Natural killer cell (primary cell): Measurements from ENCODE around the gene FGFRL1. TPM values are rescaled to one million over a fixed set of nuclear protein-coding genes. Genes with fewer than 3 reads are reported as not detected.

Experiments
- ATAC-seq, 3 donors: fragments of 150-1000 bp in 2 of 3; fragments of 200-7000 bp in 1 of 3; cut with Tn5 transposase; 1 replicate in 1 of 3; 2 replicates in 2 of 3; pipeline ENCODE4 v1.10.0; 2021; ENCODE audit warnings: mild to moderate bottlenecking in 2 of 3, moderate library complexity in 2 of 3
- DNase-seq, 2 donors: peaks; one replicate each; pipeline versions ENCODE4 v3.0.0 to v3.0.0-alpha.2; 2013 to 2021; ENCODE audit warnings: mixed read lengths in 1 of 2
- H3K27ac ChIP-seq: one replicate; pipeline ENCODE4 v1.5.1; 2013; ENCODE audit warnings: mild to moderate bottlenecking, low read length
- H3K27me3 ChIP-seq: one replicate; pipeline ENCODE4 v1.6.1; 2013; ENCODE audit warnings: low read length; ENCODE audit not compliant: control insufficient read depth, insufficient read depth
- H3K36me3 ChIP-seq: one replicate; pipeline ENCODE4 v1.6.1; 2013; ENCODE audit warnings: low read length; ENCODE audit not compliant: control insufficient read depth, insufficient read depth
- H3K4me1 ChIP-seq: one replicate; pipeline ENCODE4 v1.6.1; 2013; ENCODE audit warnings: low read length; ENCODE audit not compliant: control insufficient read depth, insufficient read depth
- H3K4me3 ChIP-seq: one replicate; pipeline ENCODE4 v1.5.1; 2013; ENCODE audit warnings: low read length
- H3K9me3 ChIP-seq: one replicate; pipeline ENCODE4 v1.6.1; 2013; ENCODE audit warnings: low read length; ENCODE audit not compliant: control insufficient read depth, insufficient read depth
- H3K27ac Mint-ChIP-seq, 2 donors: one replicate each; pipeline ENCODE4 v1.8.0; 2022; ENCODE audit warnings: mild to moderate bottlenecking in 2 of 2, mixed read lengths in 2 of 2, moderate library complexity in 1 of 2
- H3K27me3 Mint-ChIP-seq, 2 donors: one replicate each; pipeline ENCODE4 v1.8.0; 2022; ENCODE audit warnings: low read depth in 2 of 2, mixed read lengths in 2 of 2
- H3K36me3 Mint-ChIP-seq: one replicate; pipeline ENCODE4 v1.8.0; 2022; ENCODE audit warnings: mixed read lengths
- H3K4me1 Mint-ChIP-seq, 2 donors: one replicate each; pipeline ENCODE4 v1.8.0; 2022; ENCODE audit warnings: mixed read lengths in 2 of 2
- H3K4me3 Mint-ChIP-seq: one replicate; pipeline ENCODE4 v1.8.0; 2022; ENCODE audit warnings: mild to moderate bottlenecking, moderate library complexity, mixed read lengths
- H3K9me3 Mint-ChIP-seq, 2 donors: one replicate each; pipeline ENCODE4 v1.8.0; 2022; ENCODE audit warnings: mixed read lengths in 2 of 2
- WGBS: methylation state at CpG from one replicate; pipeline ENCODE4 v1.1.7; 2013; ENCODE audit warnings: missing lambda C conversion rate; ENCODE audit not compliant: insufficient coverage; 5-methylcytosine and 5-hydroxymethylcytosine counted together
- intact Hi-C: fragments of 100-400 bp; cut with micrococcal nuclease; formaldehyde crosslinking; loops from one replicate; pipeline ENCODE4 v1.14.2; 2022
- total RNA-seq, 4 donors: library from RNA; stranded (reverse); fragments of 120-200 nt in 1 of 4; gene quantifications; one replicate each; pipeline versions ENCODE4 v1.2.3 to v1.2.4, GENCODE V29; 2013 to 2022
- TF ChIP-seq, protein P1 (sequence below): fragments of 200-600 bp; IDR thresholded peaks from one replicate; pipeline ENCODE4 v1.8.0; 2022; ENCODE audit warnings: antibody characterized with exemption

FGFRL1 gene
- total RNA-seq, 3 donors from 2014 or later (not counting 1 experiment from before 2014, with no cell fraction given), result 28.0 to 39.8 (median 32.5) TPM

DNA sequence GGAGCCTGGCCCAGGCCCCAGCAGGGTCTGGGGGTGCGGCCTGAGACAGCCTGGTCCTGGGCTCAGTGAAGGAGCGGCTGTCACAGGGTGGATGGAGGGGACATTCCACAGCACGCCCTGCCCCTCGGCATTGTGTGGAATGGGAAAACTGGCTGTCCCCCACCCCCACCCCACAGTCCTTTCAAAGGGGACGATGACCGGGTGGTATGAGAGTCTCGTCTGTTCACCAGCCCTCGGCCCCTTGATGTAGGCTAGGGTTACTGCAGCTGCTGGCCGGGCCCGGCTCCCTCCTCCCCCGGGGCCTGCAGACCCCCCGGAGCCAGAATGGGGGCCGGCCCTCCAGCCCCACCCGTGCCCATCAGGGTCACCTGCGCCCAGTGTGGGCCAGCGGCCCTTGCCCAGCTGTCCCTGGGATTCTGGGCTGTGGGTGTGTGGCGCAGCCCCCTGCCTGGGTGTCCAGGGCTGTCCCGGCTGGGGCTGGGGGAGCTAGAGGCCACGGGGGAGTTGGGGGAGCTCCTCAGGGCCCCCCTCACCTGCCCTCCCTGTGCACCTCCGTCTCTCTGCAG lies 11.7 kb downstream of the FGFRL1 start:
- WGBS, result 93% methylated on average over 20 of the region's 20 CpGs
- TF ChIP-seq, protein P1, sequence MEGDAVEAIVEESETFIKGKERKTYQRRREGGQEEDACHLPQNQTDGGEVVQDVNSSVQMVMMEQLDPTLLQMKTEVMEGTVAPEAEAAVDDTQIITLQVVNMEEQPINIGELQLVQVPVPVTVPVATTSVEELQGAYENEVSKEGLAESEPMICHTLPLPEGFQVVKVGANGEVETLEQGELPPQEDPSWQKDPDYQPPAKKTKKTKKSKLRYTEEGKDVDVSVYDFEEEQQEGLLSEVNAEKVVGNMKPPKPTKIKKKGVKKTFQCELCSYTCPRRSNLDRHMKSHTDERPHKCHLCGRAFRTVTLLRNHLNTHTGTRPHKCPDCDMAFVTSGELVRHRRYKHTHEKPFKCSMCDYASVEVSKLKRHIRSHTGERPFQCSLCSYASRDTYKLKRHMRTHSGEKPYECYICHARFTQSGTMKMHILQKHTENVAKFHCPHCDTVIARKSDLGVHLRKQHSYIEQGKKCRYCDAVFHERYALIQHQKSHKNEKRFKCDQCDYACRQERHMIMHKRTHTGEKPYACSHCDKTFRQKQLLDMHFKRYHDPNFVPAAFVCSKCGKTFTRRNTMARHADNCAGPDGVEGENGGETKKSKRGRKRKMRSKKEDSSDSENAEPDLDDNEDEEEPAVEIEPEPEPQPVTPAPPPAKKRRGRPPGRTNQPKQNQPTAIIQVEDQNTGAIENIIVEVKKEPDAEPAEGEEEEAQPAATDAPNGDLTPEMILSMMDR, result no peak
- H3K9me3 ChIP-seq, result no peaks in the 10 kb centered on the region
- no peak overlapping the region for H3K4me3 Mint-ChIP-seq
- no peaks in the 10 kb centered on the region for H3K36me3 ChIP-seq
- peaks cover 4% of the 10 kb centered on the region for H3K4me1 ChIP-seq
- no peaks in the 10 kb centered on the region for H3K36me3 Mint-ChIP-seq
- intact Hi-C loops, result no loop called here
- H3K27me3 ChIP-seq, result no peaks in the 10 kb centered on the region
- H3K27ac ChIP-seq, result no peak overlapping the region
- H3K27ac Mint-ChIP-seq, result no peak overlapping the region
- no peak for ATAC-seq
- DNase-seq, result no peak
- H3K4me1 Mint-ChIP-seq, result no peaks in the 10 kb centered on the region
- H3K4me3 ChIP-seq, result no peak overlapping the region
- no peaks in the 10 kb centered on the region for H3K9me3 Mint-ChIP-seq
- H3K27me3 Mint-ChIP-seq, result no peaks in the 10 kb centered on the region

DNA sequence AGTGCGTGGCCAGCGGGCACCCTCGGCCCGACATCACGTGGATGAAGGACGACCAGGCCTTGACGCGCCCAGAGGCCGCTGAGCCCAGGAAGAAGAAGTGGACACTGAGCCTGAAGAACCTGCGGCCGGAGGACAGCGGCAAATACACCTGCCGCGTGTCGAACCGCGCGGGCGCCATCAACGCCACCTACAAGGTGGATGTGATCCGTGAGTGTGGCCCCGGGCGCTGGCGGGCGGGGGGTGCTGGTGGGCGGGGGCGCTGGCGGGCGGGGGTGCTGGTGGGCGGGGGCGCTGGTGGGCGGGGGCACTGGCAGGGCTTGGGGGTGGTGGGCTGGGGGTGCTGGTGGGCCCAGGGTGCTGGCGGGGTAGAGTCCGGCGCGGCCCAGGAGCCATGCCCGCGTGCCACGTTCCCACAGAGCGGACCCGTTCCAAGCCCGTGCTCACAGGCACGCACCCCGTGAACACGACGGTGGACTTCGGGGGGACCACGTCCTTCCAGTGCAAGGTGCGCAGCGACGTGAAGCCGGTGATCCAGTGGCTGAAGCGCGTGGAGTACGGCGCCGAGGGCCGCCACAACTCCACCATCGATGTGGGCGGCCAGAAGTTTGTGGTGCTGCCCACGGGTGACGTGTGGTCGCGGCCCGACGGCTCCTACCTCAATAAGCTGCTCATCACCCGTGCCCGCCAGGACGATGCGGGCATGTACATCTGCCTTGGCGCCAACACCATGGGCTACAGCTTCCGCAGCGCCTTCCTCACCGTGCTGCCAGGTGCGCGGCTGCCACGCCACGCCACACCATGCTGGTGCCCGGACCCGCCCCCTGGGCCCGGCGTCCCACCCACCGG lies 12.7 kb downstream of the FGFRL1 start:
- Mint-ChIP-seq H3K4me3 (no peak overlapping the region), H3K27ac (no peak overlapping the region), H3K27me3 (no peaks in the 10 kb centered on the region), H3K36me3 (no peaks in the 10 kb centered on the region), H3K4me1 (no peaks in the 10 kb centered on the region), H3K9me3 (no peaks in the 10 kb centered on the region)
- Histone ChIP-seq H3K36me3 (no peaks in the 10 kb centered on the region), H3K4me3 (no peak overlapping the region), H3K27ac (no peak overlapping the region), H3K27me3 (no peaks in the 10 kb centered on the region), H3K9me3 (no peaks in the 10 kb centered on the region), H3K4me1 (peaks cover 4% of the 10 kb centered on the region)
- ATAC-seq (no peak), DNase-seq (no peak)
- 97% methylated on average over 65 of the region's 83 CpGs for WGBS
- intact Hi-C loops, result no loop called here
- TF ChIP-seq, protein P1, result no peak

DNA sequence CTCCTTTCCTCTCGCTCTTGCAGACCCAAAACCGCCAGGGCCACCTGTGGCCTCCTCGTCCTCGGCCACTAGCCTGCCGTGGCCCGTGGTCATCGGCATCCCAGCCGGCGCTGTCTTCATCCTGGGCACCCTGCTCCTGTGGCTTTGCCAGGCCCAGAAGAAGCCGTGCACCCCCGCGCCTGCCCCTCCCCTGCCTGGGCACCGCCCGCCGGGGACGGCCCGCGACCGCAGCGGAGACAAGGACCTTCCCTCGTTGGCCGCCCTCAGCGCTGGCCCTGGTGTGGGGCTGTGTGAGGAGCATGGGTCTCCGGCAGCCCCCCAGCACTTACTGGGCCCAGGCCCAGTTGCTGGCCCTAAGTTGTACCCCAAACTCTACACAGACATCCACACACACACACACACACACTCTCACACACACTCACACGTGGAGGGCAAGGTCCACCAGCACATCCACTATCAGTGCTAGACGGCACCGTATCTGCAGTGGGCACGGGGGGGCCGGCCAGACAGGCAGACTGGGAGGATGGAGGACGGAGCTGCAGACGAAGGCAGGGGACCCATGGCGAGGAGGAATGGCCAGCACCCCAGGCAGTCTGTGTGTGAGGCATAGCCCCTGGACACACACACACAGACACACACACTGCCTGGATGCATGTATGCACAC lies 13.6 kb downstream of the FGFRL1 start:
- Mint-ChIP-seq H3K4me3 (no peak overlapping the region), H3K27me3 (no peaks in the 10 kb centered on the region), H3K4me1 (no peaks in the 10 kb centered on the region), H3K9me3 (no peaks in the 10 kb centered on the region), H3K36me3 (no peaks in the 10 kb centered on the region), H3K27ac (no peak overlapping the region)
- ATAC-seq (no peak), DNase-seq (no peak)
- Histone ChIP-seq H3K36me3 (no peaks in the 10 kb centered on the region), H3K4me3 (no peak overlapping the region), H3K9me3 (no peaks in the 10 kb centered on the region), H3K4me1 (peaks cover 4% of the 10 kb centered on the region), H3K27me3 (no peaks in the 10 kb centered on the region), H3K27ac (no peak overlapping the region)
- WGBS, result 97% methylated on average over 32 of the region's 32 CpGs
- intact Hi-C loops, result no loop called here
- TF ChIP-seq, protein P1, result no peak
